Activated CD8-positive, alpha-beta memory T cell treated with anti-CD3 and anti-CD28 coated beads for 1 hour (primary cell): ENCODE results near the gene CUBN.

ENCODE experiments used
- DNase-seq, 2 donors: peaks; one replicate each; pipeline ENCODE4 v3.0.0-alpha.2; 2020; ENCODE audit warnings: low read depth in 1 of 2; ENCODE audit errors: extremely low read depth in 1 of 2

The CUBN gene

DNA sequence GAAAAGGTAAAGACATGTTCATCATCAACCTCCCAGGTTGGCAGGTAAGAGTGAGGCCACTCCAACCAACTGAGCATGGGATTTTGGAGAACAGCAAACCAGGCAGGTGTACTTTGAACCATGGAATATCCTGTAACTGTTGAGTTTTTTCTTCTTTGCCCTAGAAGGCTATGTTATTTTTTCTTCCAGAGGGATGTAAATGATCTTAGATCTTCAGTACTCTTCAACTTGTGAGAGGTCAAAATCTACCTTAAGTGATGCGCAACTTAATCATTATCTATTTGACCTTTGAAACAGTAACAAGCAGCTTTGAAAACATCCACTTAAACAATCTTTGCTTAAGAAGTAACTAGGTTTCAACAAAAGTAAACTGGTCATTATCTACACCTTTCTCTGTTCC lies at the start of gene CUBN:
Gene CUBN, minus strand, starts transcription at position 71 of the 400 bp plus-strand sequence. Its CDS starts 46 bp downstream, at position 25.
- DNase-seq: no peak

DNA sequence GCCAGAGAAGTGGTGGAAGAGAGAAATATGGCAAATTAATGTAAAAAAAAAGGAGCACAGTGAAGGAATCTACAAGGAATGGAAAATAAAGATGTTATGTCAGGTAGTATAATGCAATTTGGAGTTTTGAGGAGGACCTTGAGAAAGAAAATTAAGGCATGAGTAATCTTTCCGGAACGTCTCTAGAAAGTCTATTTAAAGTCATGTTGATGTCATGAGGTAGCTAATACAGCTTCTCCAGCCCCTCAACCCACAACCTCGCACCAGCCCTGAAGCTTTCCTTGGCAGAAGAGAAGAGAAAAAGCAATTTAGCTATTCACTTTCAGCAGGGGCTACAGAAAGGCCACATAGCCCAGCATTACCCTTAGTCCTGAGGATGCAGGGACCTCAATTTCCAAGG lies 49.4 kb upstream of the CUBN start:
- DNase-seq: no peak

DNA sequence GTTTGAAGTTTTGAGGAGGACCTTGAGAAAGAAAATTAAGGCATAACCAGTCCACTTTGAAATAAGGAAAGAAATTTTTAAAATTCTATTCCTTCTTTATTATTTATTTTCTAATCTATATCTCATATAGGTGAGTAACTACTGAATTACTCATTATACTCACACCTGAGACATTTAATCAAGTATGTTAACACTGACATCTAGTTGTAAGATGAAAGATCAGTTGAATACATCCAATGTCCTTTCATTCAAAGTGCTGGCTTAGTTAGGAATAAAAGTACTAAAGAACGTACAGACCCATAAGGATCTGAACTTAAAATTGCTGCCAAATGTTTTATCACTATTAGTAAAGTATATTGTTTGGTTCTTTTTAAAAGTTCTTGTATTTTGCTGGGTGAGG lies 48.4 kb upstream of the CUBN start:
- no peak for DNase-seq

DNA sequence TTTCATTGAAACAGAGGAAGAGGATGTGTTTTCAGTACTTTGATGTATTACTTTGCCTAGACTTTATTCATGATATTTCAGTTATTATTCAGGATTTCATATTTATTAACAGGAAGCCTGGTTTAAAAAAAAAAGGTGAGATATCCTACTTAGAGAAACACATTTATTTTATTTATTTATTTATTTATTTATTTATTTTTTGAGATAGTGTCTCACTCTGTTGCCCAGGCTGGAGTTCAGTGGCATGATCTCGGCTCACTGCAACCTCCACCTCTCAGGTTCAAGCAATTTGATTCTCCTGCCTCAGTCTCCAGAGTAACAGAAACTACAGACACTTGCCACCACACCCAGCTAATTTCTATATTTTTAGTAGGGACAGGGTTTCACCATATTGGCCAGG lies 47.4 kb upstream of the CUBN start:
- no peak for DNase-seq

DNA sequence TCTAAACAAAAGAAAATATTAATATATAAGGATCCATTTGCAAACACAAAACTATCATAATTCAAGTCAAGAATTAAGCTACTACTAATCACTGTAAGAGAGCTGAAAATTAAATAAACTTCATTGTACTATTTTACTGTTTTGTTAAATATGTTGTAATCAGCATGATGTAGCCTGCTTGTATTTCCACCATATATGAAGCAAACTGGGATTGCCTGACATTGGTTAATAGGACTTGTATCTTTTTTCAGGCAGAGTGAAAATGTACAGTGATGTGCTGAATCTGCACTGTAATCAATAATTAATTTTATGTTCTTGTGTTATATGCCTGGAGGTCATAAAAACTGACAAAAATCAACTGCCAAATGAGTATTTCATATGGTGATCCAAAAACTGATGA lies 46.5 kb upstream of the CUBN start:
- no peak for DNase-seq

DNA sequence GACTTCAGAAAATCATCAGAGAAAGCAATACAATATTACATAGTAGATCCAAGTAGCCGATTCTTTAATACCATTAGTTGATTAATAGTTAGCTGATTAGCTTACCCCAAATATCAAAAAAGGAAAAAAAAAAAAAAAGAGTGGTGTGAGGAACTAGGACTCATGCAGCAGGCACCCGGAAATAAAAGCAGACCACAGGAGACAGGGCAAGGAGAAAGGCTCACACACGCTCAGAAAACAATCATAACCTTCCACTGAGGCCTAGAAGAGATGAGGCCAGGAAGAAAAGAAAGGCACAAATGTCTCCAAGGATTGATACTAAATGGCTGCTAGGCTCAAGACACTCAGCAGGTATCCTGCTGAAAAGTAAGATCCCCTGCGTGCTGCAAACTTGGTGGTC lies 45.9 kb upstream of the CUBN start:
- DNase-seq: no peak

DNA sequence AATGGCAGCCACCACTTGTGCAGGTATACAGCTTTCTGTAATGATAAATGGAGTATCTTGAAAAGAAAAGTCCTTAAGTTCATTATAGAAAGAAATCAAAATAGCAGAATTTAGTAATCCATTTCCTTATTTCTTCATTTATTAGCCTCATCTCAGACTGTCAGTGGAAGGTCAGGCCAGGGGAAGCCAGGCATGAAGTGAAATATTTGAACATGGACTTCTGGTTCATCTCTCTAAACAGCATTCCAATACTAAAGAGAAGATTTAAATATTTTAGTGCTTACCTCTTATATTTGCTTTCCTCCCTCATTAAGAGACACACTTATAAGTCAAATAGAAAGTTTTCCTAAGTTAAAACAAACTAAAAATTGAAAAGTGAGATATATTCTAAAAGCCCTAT lies 45.0 kb upstream of the CUBN start:
- no peak for DNase-seq

DNA sequence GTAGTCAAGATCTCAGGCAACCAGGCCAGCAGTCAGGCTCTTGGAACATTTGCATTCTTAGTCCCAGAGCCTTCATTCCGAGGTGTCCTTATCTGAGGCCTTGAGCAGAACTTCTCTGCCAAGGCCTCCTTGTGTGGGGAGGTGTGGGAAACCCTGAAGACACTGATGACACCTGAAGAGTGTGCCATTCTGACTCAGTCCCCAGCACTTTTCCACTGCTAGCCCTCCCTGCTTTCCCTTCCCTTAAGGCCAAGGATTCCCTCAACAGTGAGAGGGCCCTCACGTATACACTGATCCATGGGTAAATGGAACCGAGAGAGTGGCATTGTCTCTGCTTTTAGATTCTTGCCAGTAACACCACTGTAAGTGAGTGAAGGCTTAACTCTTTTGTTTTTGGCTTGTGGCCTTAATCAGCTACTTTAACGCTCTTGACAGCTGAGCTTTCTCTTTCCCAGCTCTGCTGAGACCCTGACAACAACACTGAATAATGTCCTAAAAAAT lies 41.6 kb upstream of the CUBN start:
- DNase-seq: no peak

DNA sequence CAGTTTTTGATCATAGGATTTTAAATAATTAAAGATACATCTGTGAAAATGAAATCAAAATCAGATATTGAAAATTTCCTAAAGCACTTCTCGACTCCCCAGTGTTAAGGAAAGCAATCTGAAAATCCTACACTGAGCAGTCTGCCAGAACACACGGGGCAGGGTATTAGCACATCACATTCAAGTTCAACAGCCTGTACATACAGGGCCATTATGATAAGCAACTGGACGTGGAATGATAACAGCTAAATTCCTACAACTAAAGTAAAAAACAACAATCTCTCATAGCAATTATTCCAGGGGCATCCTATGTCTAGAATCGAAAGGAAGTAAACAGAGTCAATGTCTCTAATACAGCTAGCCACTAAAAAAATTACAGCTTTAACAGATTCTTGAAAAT lies 40.2 kb upstream of the CUBN start:
- no peak for DNase-seq

DNA sequence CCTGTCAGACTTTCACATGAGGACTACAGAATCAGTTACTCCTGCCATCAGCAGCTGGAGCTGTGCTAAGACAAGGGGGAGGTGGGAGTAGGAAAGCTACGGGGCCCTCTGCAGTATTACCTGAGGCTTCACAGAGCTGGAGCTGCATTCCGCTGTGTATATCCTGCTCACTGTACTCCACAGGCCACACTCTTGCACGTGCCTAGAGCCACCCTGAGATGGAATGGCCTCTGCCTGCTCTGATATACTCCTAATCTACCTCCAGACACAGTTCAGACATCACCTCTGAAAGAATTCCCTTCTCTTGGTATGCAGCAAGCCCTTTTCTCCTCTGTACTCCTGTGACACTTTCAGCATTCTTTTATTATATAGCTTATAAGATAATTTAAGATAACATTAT lies 37.1 kb upstream of the CUBN start:
- DNase-seq: no peak

DNA sequence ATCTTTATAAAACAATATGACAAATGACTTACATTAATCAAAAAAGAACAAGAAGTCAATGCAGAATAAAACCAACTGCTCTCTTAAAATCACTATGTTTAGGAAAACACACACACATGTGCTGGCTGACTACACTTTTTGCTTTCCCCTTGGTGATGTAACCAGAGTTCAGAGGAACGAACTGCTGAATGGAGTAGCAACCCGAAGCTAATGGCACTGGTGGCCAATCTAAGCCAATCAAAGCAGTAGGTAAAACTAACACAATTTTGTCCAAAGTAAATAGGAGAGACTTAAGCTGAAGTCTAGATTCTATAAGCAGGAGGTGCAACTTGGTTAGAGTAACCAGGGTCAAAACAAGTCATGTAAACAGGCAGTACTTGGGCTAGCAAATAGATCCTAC lies 33.2 kb upstream of the CUBN start:
- no peak for DNase-seq

DNA sequence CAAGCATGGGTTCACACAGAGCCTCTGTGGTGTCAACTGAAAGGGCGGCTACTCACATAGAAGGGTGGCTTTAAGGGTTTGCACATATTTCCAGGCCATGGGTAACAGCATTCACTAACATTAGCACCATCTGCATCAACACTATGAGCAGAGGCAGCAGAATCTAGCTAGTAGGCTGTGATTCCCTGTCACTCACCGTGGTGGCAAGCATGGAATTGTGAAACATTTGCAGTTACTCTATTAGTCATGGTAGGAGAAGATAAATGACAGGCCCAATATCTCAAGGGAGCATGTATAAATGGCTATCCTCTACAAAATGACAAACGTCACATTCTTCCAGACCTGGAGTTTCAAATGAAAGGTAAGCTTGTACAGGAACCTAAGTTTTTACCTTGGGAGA lies 32.2 kb upstream of the CUBN start:
- no peak for DNase-seq

DNA sequence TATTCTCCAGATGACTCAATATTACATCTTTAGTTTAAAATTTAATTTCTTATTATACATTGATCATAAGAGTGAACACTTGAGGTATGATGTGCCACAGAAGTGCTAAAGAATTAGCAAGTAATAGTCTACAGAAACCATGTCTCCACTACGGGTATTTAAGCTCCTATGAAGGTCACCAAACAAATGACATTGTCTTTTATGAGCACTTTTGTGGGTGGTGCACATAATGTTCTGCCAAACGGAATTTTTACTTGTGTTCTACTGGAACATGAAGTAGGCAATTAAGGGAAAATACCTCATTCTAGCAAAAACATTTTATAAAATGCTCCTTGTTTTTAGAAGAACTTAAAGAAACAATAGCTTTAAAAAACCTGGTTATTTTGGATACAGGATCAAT lies 27.4 kb upstream of the CUBN start:
- DNase-seq: no peak

DNA sequence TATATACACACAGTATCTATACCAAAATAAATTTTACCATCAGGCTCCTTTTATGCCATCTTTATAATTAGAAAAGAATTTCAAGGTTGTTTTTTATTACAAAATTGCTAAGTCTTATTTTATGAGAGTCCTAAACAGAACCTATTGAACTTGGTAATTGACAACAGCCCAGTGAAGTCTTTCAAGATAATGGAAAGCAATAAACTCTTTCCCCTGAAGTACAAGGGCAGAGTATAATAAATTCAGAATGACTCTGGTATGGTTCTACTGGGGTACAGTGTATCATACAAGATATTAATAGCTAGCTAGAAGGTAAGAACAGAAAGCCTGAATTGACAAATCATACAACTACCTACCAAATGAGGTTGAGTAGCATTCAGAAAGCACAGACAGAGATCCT lies 26.2 kb upstream of the CUBN start:
- no peak for DNase-seq

DNA sequence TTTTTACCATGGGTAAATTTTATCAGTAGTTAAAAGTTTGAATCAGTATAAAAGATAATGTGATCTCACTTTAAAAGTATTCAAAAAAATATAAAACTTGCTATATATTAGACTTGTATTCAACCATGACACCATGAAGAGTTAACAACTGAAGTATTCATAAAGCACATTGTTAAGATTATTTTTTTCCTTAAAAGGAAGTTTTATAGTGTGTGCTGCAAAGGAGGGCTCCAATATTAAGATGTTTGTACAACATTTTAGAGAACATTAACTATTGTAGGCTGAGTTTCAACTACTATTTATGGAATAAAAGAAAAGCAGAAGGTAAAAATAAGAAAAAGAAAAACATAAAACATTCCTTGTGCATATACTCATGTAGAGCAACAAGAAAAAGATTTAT lies 24.5 kb upstream of the CUBN start:
- DNase-seq: no peak

DNA sequence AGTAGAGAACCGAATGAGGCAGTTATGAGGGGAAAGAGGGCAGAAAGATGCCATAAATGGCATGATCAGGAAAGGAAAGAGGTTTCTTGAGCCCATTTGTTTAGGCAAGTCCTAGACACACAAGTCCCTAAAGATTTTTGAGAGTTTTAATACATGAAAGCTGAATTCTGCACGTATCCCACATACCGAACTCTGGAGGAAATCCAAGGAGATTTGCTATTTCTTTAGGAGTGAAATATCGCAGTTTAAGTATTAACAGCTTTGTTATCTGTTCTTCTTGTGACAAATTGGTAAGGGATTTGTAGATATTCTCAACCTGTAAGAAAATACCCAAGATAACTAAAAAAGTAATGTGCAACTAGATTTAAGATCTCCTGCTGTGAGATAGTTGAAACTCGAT lies 23.7 kb upstream of the CUBN start:
- no peak for DNase-seq

DNA sequence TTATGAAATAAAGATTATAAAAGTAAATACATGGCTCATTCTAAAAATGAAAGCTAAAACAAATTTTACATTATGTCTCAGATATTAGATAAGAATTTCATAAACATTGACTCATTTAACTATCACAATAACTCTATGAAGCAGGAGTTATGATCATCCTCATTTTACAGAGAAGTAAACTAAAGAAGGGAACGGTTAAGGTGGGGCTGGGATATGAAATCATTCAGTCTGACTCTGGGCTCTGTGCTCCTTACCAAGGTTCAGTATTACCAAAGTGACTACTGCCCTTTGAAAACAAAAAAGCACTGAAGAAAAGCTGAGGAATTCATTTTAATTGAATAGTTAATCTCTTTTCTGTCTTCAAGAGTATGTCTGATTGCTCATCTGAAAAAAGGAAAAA lies 22.1 kb upstream of the CUBN start:
- no peak for DNase-seq

DNA sequence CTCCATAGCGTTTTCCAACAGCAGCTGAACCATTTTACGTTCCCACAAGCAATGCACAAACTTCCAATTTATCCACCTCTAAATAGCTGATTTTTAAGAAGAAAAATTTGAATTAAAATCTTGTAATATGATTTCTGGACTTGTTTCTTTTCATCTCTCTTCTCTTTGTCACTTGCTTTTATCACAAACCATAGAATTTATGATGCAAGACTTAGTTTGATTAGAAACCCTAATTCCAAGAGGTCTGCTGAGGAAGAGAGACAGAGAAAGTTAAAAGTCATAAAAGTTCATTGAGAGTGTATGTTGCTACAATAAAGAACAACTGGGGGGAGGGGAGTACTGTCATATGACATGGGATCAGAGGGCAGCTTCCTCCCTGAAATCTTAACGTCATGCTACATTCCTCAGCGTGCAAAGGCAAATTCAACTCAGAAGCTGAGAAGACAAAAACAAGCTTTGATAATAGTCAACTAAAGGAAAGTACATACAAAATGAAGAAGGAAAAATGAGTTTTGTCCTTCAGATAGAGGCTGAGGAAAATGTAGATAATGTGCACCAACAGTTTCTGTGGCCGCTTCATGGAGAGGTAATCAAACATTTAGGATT lies 18.4 kb upstream of the CUBN start:
- DNase-seq: no peak

DNA sequence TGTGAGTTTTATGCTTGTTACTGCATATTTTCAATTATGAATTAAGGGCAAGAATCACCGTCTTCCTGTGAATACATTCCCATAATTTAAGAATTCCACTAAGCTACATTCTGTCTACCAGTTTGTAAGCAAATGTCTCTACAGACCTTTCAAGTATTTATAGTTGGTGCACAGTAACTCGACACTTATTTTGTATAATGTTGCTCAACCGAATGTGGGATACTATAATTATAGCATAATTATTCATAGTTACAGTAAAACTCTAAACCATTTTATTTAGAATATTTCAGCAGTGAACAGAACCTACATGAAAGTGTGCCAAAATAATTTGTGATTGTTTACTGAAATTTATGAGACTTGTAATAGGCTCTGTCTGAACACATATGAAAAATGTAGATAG lies 17.3 kb upstream of the CUBN start:
- no peak for DNase-seq

DNA sequence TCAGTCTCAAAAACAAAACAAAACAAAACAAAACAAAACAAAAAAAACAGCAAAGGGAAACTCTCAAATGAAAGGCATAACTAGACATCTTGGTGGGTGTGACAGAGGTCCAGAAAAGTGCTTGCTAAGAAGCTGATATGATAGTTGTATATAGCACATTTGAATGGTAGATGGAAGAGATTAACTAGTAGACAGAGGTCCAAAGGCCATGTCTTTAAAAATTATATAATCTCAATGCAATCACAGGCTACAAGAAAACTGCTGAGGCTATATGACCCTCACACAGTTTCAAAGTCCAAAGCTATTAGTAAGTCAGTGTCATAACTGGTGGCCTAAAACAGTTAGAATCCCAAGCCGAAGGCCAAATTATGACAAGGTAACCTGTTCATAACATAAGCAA lies 15.6 kb upstream of the CUBN start:
- no peak for DNase-seq

DNA sequence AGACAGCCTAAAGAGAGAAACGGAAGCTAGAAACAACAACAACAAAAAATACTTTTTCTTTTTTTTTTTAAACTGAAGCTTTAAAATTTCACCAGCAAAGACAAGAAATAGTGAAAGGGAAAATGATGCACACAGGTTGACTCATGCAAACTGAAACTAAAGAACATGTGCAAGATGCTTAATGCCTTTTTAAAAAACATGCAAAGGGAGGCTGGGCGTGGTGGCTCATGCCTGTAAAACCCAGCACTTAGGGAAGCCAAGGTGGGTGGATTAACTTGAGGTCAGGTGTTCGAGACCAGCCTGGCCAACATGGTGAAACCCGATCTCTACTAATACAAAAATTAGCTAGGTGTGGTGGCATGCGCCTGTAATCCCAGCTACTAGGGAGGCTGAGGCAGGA lies 15.1 kb upstream of the CUBN start:
- no peak for DNase-seq

DNA sequence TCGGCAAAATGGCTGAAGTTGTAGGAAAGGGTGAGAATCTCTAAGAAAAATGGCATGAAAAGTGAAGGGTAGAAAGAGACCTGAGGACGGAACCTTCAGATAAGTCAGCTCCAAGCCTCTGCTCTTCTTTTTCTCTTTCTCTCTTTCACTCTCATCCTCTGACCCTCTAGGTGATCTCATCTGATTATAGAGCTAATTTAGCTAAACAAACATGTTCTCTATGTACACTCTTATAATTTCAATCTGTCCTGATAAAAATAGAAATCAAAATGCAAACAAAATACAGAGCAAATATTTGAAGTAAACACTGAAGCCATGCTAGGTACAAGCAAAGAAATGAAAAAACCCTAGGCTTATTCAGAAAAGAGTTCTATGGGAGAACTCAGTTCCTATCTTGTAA lies 14.4 kb upstream of the CUBN start:
- no peak for DNase-seq

DNA sequence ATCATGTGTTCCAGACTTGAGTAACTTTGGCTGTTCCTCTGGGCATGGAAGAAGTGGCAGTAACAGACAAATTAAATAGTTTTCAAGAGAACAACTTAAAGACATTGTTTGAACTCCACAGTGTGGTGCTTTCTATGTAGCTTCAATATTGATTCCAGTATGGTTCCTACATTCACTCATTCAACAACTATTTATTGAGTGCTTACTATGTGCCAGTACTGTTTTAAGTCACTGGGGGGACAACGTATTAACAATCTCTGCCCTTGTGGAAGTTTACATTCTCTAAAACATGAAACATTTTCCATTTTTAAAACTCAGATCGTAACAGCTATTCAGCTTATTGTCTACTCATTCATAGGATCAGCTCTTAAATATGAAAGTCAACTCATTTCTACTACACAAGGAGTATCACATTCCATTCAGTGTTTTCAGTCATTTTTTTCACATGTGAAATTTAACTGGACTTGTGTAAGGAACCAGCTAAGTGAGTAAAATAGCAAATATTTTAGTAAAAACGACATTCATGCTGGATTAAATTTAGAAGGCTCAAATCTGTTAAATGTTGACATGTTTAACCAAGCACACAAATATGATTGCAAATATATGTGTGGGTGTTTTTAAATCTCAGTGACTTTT lies 13.6 kb upstream of the CUBN start:
- DNase-seq: no peak
